Ishikawa (cell line): ENCODE data around the gene RGS6.

Source experiments
- CEBPB ChIP-seq: IDR thresholded peaks from 2 replicates; pipeline ENCODE4 v1.6.1; 2012
- CREB1 ChIP-seq: IDR thresholded peaks from 2 replicates; pipeline ENCODE4 v1.6.1; 2012; ENCODE audit warnings: low read depth
- EGR1 ChIP-seq: IDR thresholded peaks from 2 replicates; pipeline ENCODE4 v1.6.1; 2012
- EP300 ChIP-seq: IDR thresholded peaks from 2 replicates; pipeline ENCODE4 v1.6.1; 2012; ENCODE audit warnings: borderline replicate concordance
- FOXM1 ChIP-seq: IDR thresholded peaks from 2 replicates; pipeline ENCODE4 v1.6.1; 2012; ENCODE audit warnings: low read depth, borderline replicate concordance
- MAX ChIP-seq: IDR thresholded peaks from 2 replicates; pipeline ENCODE4 v1.6.1; 2012
- NFIC ChIP-seq: IDR thresholded peaks from 2 replicates; pipeline ENCODE4 v1.6.1; 2012
- RAD21 ChIP-seq: IDR thresholded peaks from 2 replicates; pipeline ENCODE4 v1.6.1; 2012; ENCODE audit warnings: low read depth
- TAF1 ChIP-seq: IDR thresholded peaks from 2 replicates; pipeline ENCODE4 v1.6.1; 2012; ENCODE audit warnings: low read depth, mild to moderate bottlenecking
- TCF12 ChIP-seq: IDR thresholded peaks from 2 replicates; pipeline ENCODE4 v1.6.1; 2012; ENCODE audit warnings: low read depth
- TEAD4 ChIP-seq: IDR thresholded peaks from 2 replicates; pipeline ENCODE4 v1.6.1; 2012
- USF1 ChIP-seq: IDR thresholded peaks from 2 replicates; pipeline ENCODE4 v1.6.1; 2012
- YY1 ChIP-seq: IDR thresholded peaks from 2 replicates; pipeline ENCODE4 v1.6.1; 2012; ENCODE audit warnings: low read depth
- TF ChIP-seq, protein P1 (sequence below): IDR thresholded peaks from 2 replicates; pipeline ENCODE4 v1.6.1; 2012; ENCODE audit warnings: low read depth, mild to moderate bottlenecking

DNA sequence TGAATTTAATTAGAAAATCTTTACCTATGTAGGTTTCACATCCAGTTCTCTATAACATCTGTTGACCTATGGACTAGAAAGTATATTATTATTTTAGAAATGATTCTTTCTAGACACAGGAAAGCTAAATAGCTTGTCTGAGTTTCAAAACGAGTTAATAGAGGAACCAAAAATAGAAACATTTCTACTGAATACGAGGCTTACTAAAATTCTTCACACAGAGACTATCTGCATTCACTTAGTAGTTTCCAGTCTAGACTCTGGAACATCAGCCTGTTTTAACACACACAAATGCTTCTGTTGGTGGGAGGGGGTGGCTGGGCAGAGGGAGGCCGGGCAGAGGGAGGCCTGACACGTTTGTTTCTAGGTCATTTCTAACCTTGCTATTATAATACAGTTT is 29.7 kb downstream of the RGS6 start:
- no peak for TF ChIP-seq EGR1
- no peak for TF ChIP-seq EP300
- TF ChIP-seq, protein P1, sequence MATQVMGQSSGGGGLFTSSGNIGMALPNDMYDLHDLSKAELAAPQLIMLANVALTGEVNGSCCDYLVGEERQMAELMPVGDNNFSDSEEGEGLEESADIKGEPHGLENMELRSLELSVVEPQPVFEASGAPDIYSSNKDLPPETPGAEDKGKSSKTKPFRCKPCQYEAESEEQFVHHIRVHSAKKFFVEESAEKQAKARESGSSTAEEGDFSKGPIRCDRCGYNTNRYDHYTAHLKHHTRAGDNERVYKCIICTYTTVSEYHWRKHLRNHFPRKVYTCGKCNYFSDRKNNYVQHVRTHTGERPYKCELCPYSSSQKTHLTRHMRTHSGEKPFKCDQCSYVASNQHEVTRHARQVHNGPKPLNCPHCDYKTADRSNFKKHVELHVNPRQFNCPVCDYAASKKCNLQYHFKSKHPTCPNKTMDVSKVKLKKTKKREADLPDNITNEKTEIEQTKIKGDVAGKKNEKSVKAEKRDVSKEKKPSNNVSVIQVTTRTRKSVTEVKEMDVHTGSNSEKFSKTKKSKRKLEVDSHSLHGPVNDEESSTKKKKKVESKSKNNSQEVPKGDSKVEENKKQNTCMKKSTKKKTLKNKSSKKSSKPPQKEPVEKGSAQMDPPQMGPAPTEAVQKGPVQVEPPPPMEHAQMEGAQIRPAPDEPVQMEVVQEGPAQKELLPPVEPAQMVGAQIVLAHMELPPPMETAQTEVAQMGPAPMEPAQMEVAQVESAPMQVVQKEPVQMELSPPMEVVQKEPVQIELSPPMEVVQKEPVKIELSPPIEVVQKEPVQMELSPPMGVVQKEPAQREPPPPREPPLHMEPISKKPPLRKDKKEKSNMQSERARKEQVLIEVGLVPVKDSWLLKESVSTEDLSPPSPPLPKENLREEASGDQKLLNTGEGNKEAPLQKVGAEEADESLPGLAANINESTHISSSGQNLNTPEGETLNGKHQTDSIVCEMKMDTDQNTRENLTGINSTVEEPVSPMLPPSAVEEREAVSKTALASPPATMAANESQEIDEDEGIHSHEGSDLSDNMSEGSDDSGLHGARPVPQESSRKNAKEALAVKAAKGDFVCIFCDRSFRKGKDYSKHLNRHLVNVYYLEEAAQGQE, result no peak
- TF ChIP-seq YY1, result no peak
- no peak for TF ChIP-seq CREB1
- no peak for TF ChIP-seq CEBPB
- no peak for TF ChIP-seq USF1
- no peak for TF ChIP-seq TAF1
- no peak for TF ChIP-seq MAX
- no peak for TF ChIP-seq FOXM1
- no peak for TF ChIP-seq TEAD4
- no peak for TF ChIP-seq TCF12
- no peak for TF ChIP-seq NFIC
- TF ChIP-seq RAD21, result no peak
